Inflammatory macrophage treated with lipopolysaccharide for 4 hours (primary cell): ENCODE data around the gene MAP1B.

Source experiments
- DNase-seq: peaks from one replicate; pipeline ENCODE4 v3.0.0-alpha.2; 2020

The MAP1B gene

DNA sequence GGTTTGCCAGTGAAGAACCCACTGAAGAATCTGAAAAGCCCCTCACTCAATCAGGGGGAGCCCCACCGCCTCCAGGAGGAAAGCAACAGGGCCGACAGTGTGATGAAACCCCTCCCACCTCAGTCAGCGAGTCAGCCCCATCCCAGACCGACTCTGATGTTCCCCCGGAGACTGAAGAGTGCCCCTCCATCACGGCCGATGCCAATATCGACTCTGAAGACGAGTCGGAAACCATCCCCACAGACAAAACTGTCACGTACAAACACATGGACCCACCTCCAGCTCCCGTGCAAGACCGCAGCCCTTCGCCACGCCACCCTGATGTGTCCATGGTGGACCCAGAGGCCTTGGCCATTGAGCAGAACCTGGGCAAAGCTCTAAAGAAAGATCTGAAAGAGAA lies 92.4 kb downstream of the MAP1B start:
- DNase-seq: no peak

DNA sequence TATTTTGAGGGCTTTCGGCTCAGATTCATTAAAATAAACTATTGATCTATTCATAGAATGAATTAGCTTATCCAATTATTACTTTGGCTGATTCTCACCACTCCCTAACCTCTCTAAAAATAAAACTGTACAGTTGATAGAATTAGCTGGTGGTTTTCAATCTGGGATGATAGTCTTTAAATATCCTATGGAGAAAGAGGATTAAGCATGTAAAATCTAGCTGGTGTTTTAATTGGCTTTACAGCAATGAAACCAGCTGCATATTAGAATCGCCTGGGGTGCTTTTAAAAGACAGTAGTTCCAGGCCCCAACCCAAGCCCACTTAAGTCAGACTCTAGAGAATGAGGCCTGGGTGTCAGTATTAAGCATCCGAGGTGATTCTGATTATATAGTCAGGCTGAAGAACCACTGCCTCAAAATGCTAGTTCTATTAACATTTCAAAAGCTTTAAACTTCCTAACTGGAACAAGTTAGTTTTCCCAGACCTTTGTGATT lies 95.1 kb downstream of the MAP1B start:
- DNase-seq: no peak

DNA sequence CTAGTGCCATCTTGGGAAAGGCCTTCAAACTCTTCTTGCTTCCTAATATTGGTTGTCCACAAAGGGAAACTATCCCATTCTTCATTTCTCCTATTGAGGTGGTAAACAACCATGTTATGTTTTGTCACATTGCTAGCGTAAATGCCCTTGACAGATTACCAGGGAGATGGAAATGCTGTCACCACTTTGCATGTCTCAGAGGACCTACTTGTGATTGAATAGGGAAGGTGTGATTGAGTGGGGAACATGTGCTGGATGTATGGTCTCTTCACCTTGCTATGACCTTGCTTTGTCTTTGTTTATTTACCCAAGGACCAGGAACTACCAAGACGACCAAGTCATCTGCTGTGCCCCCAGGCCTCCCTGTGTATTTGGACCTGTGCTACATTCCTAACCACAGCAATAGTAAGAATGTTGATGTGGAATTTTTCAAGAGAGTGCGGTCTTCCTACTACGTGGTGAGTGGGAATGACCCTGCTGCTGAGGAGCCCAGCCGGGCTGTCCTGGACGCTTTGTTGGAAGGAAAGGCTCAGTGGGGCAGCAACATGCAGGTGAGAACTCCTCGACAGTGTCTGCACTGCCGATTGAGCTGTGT lies 96.1 kb downstream of the MAP1B start:
- no peak for DNase-seq

DNA sequence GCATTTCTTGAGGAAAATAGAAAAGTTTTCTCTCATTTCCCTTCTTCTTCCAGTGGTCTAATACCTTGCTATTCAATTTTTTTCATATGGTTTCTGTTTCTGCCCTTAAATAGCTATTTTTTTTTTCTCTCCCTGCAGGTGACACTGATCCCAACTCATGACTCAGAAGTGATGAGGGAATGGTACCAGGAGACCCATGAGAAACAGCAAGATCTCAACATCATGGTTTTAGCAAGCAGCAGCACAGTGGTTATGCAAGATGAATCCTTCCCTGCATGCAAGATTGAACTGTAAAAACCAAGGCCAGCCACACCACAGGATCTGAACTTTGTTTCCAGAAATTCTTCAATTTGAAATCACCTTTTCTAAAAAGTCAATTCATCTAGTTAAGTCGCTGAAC lies 97.7 kb downstream of the MAP1B start:
- no peak for DNase-seq

DNA sequence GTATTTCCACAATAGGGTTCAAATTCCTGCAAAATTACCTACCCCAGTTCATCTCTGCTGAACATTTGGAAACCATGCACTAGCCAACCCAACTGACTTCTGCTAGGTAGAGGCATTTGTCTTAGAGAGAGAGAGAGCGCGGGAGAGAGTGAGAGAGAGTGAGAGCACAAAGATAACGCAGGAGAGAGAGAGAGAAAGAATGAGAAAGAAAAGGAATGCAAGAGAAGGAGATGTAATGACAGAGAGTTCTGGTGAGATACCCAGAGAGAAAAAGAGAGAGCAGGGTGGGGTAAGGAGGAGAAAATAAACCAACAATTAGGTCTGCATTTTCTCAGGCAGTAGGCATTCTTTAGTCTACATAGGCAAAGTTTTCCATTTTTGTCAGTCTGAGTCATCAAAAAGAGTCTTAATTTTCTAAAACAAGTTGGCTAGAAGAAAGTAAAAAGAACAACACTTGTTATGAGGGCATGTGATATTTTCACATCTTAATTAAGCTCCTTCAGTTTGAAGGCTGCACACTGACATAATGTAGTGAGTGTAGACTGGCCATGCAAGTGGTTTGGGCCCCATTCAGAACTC lies 98.2 kb downstream of the MAP1B start:
- no peak for DNase-seq

DNA sequence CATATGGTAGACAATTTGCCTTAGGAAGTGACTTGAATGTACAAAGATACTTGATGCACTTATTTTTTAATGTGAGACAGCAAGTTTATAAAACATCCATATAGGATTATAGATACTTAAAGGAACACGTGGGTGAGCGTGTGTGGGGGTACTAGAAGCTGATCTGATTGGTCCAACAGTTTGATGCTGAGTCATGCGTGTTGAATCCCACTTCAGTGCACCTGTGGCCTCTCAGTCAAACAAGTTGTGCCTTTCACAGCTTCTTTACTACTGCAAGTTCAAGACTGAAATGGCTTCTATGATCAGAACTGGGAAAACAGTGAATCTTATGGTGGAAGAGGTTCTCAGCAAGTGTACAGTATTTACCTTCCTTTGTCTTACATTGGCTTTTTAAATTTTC lies 98.9 kb downstream of the MAP1B start:
- no peak for DNase-seq

DNA sequence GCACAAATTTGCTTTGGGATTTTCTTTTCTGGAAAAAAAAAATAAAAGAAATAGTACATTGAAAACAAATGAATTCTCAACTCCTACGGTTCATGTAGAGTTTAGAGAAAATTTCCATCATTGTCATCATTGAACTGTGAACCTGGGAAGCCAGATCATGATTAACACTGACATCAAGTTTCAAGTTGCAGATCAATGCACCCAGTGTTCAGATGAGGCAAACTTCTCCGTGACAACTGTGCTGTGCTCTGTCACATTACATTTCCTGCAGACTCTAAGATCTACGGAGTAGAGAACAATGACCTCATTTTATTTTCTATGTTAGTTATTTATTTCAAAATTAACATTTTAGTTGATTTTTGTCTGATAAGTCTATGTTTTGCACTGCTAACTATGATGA lies 99.7 kb downstream of the MAP1B start:
- DNase-seq: no peak

DNA sequence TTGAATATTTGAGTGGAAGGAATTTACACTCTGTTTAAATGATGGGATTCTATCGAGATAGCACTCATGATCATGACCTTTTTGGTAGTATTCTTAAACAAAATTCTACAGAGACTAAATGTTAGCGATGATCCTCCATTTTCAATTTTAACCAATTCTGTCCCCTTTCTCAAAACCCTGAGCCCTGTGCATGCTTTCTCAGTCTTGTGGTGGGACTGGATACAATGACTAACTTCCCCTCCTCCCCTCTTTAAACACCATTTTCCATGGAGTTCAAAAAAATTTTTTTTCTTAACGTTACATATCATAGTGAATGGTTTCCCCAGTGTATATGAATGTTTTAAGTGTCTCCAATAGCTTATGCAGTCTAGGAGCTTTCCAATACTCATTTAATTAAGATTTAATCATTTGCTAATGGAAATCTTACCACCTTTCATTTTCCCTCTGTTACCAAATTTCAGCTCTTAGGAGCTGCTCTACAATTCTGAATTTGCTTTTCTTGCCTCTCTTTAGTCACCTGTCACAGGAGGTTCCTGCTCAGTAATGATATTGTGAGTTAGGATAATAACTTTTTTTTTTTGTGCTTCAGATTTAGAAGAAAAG lies 101.2 kb downstream of the MAP1B start:
- no peak for DNase-seq

DNA sequence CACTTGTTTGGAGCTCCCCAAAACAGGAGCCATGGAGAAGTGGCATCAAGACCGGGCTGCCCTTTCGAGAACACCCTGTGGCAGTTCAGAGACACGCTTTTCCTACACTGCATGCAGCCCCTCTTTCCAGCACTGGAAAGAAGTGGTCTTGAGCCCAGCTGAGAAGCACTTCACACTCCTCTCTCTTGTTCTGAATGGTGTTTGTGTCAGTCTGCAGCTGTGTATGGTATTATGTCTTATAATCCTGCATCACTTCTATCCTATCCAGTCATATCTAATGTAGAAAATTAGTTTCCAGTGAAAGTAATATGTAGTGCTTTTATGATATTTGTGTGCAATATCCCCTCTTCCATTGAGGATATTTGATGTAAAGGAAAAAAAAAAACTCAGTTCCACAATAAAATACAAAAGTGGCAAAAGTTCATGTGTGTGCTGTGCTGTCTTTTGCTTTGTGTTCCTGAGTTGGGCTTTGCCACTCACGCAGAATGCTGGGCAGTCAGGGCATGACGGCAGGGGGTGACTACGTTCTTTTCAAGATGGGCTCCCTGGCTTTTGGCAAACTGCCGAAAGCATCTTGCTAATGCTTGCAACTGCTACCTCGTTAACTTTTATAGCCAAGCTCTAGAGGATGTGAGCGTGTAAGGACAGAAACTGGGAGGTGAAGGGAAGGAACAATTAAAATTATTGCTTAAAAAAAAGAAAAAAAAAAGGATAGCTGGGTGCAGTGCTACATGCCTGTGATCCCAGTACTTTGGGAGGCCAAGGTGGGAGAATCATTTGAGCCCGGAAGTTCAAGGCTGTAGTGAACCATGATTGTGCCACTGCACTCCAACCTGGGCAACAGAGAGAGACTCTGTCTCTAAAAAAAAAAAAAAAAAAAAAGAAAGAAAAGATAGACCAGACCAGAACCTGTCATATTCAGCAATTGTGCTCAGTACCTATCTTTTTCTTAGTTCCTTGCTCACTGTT lies 102.2 kb downstream of the MAP1B start:
- DNase-seq: no peak

DNA sequence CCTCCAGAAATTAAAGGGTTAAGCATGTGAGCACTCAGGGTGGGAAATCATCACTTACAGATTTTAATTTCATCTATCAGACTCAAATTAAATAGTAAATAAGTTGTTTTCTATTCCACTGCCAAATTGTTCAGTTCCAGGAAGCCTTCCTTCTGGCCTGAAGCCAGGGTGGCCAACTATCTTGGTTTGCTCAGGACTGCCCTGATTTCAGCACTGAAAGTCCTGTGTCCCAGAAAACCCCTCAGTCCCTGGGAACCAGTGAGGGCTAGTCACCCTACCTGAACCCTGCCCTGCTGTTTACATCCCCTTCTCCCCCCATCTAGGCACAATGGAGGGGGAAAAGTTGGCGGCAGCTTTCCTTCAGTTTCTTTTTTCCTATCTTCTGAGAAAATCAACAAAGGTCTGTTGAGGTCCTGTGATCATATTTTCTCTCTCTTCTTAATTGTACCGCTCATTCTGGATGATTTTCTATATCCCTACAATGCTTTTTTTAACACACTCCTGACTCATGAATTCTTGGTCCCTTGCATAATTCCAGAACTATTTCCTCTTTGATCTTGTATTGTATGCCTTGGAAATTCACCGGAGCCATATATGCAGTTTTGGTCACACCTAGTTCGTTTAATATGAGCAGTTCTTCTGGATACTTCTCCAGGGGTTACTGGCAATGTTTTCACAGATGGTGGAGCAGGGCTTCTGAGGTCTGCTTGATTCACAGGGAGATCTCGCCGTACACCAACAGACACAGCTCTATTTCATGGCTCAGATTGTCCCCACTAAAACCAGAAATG lies 103.8 kb downstream of the MAP1B start:
- no peak for DNase-seq

DNA sequence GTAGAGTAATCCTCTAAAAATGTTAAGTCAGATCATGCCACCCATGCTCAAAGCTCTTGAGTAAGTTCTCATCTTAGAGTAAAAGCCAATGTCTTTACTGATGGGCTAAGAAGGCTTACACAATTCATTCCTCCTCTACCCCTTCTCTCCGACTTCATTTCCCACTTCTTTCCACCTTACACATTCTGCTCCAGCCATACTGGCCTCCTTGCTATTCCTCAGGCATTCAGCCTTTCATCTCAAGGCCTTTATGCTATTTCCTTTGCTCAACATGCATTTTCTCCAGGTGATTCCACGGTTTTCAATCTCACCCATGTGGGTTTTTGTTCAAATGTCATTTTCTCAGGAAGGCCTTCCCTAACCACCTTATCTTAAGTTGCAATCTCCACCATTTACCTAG lies 104.9 kb downstream of the MAP1B start:
- no peak for DNase-seq

DNA sequence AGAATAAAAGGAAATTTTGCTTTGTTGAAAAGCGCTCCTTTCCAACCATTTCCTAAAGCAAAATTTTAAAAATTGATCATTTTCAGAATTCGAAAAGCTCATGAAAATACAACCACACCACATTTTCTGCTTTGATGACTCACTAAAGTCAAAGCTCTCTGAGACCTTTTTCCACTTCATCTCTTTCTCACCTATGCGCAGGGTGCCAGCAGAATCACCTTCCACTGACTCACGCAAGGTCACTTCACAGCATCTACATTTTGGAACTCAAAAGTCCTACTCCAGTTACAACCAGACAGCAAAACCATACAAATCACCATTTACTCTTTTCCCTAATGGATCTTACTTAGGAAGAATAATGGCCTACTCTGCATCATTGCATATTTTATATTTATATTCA lies 106.2 kb downstream of the MAP1B start:
- DNase-seq: no peak

DNA sequence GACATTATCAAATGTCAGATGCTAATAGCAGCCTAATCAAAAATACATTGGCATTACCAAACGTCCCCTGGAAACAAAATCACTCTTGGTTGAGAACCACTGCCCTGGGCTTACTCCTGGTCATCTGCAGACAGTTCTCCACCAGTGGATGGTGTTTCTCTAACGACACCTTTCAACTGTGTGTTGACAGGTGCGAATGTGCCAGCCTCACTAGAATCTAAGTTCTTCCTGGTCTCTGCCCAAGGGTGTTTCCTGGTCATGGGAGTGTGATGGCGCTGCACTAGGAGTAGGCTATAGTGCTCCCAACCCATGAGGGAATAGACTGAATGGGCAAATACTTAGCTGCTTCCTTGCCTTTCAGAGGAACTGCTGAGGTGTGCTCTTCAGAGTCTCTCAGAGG lies 106.9 kb downstream of the MAP1B start:
- DNase-seq: no peak

DNA sequence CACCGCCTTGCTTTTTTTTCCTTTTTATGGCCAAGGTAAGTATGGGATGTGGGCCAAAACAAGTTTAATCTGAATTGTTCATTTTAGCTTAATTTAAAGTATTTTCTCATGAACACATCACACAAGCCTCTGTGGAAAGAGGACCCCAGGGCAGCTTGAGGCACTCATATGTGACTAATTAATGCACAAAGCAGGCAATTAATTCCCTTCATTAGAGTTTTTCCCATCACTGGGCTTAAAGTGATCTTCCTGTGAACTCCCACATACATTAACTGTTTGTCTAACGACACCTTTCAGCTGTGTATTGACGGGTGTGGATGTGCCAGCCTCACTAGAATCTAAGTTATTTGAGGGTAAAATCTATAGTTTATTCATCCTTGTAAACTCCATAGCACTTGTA lies 109.5 kb downstream of the MAP1B start:
- DNase-seq: no peak

DNA sequence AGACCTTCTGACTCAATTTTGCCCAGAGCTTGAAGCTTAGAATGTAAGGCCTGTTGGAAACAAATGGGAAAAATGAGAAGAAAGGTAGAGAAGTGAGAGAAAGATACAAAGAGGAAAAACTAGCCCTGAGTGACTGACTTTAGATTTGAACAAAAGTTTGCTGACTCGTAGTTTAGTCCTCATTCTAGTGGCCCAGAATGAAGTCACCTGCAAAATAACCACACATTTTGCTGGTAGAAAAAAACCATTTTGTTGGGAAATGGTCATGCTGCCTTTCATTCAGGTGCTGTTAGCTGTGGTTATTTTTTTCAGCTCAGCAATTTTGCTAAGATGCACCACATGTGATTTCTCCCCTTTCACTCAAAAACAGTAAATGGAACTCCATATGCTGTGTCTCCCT lies 113.8 kb downstream of the MAP1B start:
- no peak for DNase-seq

DNA sequence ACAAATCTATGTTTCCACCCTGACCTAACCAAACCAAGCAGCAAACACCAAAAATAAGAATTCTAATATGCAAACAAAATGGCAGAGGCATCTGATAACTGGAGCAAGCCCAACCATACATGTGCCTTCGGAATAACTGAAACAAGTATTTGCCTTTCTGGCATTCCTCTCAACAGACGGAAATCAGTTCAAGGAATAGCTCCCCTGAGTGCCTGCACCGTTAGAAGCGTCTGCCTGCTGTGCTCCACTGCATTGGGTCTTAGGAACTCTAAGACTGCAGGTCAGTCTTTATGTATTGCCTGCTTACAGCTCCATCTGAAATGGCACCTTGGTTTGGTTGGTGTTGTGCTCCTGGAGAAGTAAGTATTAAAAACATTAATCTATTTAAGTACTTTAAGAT lies 114.3 kb downstream of the MAP1B start:
- DNase-seq: no peak

DNA sequence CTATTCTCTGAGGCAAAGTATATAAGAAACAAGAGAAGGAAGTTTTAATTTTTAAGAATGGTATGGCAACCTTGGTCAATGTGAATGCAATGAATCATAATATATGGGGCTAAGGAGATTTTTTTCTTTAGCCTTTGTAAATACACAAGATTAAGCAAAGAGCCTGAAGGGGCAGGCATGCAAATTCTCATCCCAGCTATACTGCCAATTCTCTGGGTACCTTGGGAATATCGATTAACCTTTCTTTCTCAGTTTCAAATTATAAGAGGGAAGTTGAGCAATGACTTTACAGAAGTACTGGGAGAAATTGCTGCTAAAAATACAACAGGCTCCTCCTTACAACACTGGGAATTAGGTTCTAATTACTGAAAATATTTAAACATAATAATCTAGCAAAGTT lies 115.2 kb downstream of the MAP1B start:
- no peak for DNase-seq

DNA sequence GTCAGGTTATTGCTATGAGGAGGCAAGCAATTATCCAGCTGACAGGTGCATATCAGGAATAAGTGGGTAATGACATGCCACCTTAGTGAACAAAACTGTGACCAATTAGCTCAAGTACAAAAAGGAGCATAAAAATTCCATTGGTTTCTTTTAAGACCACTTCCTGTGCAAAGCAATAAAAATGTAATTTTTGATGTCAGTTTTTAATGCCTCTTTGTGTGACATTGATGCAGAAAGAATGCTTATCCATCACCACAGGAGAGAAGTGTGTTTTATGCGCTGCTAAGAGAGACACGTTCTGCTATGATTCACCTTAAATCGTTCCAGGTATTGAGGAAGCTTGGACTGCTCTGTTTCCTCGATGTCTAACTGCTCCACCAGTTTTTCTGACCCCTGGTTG lies 116.1 kb downstream of the MAP1B start:
- DNase-seq: no peak

DNA sequence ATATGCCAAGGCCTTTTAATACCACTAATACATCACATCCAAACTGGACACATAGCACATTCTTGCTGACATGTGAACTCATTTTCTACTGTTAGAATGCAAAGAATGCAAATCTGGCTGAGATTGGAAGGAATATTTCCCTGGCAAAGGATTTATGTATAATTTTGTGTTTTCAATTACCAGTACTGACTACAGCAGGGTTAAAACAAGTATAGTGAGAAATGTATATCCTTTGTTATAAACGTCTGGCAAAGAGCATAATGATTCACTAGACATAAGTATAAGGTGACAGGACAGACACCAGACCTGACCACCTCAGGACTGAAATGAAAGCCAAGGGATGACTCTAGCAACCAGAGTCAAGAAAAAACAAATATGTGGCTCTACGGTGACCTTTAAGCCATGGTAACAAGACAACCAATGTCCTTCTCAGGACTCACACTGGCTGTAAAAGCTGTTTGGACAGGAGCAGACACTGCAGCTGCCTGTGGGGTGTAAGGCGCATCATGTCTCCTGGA lies 117.7 kb downstream of the MAP1B start:
- no peak for DNase-seq

DNA sequence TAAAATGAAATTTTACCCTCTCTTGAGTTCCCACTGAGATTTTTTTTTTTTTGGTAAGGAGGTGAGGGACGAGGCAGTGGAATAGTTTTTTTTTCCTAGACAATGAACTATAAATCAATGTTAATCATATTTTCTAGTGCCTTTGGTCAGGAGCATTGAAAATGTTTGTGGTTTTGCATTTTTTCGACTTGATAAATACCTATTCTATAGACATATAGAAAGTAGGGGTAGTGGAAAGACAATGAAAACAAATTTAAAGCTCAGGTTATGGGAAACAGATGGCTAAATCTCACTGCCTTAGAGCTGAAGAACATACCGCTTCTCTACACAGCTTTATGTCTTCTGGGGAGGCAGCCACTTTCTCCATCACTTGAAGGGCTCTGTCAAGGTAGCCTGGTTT lies 118.5 kb downstream of the MAP1B start:
- no peak for DNase-seq

DNA sequence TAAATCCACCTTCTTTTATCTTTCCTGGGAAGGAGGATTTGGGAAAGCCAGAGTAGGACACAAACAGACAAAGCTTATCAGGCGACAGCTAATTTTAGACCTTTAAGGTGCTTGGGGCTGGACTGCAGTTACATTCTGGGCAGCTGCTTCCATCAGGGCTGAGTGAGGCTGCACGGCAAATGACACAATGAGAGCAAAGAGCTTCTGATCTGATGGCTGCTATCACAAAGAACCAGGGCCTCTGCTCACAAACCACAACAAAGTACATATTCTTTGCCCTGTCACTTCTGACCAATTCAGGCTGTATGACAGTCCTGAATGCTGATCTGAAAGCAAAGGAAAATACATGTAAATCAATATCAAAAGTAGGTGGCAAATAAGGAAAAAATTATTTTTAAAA lies 119.7 kb downstream of the MAP1B start:
- DNase-seq: no peak

DNA sequence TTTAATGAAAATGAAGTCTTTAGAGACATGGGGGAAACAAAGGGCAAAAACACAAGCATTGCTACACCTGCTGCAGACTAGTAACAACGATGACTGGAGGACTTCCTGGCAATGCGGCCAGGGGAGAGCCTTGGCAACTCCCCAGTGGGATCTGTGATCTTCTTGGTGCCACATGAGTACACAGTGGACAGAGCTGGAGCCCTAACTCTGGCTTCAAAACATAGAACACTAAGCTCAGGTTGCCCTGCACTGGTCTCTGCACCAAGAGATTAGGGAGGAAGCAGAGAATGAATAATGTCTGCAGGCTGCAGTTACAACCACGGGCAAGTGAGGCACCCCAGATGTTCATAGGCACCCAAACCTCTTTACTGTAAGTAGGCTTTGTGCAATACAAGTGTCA lies 121.7 kb downstream of the MAP1B start:
- DNase-seq: no peak
